Epithelial cell of esophagus (primary cell): Measurements from ENCODE around the gene AGAP6.
A peak's percentile ranks its signal among the peaks of the same experiment; 100 is the strongest.
"Not testable (repeated sequence)": the region's sequence is repeated elsewhere in the genome, so short reads cannot be mapped to it uniquely, and the experiment has no call there.

Experiments used
- DNase-seq: peaks from one replicate; pipeline ENCODE4 v3.0.0; 2010; ENCODE audit warnings: low read depth
- H3K4me3 ChIP-seq: 2 replicates; pipeline ENCODE4 v1.5.1; 2011; ENCODE audit warnings: mild to moderate bottlenecking, low read length, control low read depth

Gene AGAP6

GRCh38 chr10:49988376-49988775 lies at the start of gene AGAP6:
Gene AGAP6 (plus strand): TSS chr10:49988406. CDS start chr10:49988716, 310 bp downstream.
- H3K4me3 ChIP-seq, DNase-seq: not testable (repeated sequence)

GRCh38 chr10:49941447-49942338 lies 46.5 kb upstream of the AGAP6 start, which contains the start of the genes PARG and TIMM23B:
Gene PARG (minus strand): TSS chr10:49942027. CDS start chr10:49941725, 302 bp downstream.
Gene TIMM23B (plus strand): TSS chr10:49942053. CDS start chr10:49942195, 142 bp downstream.
- peak within 1 kb of the TSS; percentile 78 for H3K4me3 ChIP-seq
- peak; percentile 88 for DNase-seq

GRCh38 chr10:49942339-49942705 lies 45.9 kb upstream of the AGAP6 start:
- H3K4me3 ChIP-seq: peak overlapping the region; percentile 78
- DNase-seq: peak; percentile 4

GRCh38 chr10:49943607-49944006 lies 44.6 kb upstream of the AGAP6 start:
- H3K4me3 ChIP-seq, DNase-seq: not testable (repeated sequence)

- H3K4me3 ChIP-seq, DNase-seq: not testable (repeated sequence)
Measured at GRCh38 chr10:49948142-49948541, 40.1 kb upstream of the AGAP6 start.

- H3K4me3 ChIP-seq, DNase-seq: not testable (repeated sequence)
Measured at GRCh38 chr10:49948737-49949136, 39.5 kb upstream of the AGAP6 start.

- not testable (repeated sequence) for H3K4me3 ChIP-seq
Measured at GRCh38 chr10:49952006-49952405, 36.2 kb upstream of the AGAP6 start.

GRCh38 chr10:49953122-49953521 lies 35.1 kb upstream of the AGAP6 start:
- DNase-seq, H3K4me3 ChIP-seq: not testable (repeated sequence)

More at GRCh38 chr10:49952006-49952405, 36.2 kb upstream of the AGAP6 start:
- not testable (repeated sequence) for DNase-seq

GRCh38 chr10:49970331-49970857 lies 17.8 kb upstream of the AGAP6 start:
- H3K4me3 ChIP-seq: not testable (repeated sequence)

GRCh38 chr10:49971466-49971865 lies 16.7 kb upstream of the AGAP6 start:
- not testable (repeated sequence) for H3K4me3 ChIP-seq, DNase-seq

More at GRCh38 chr10:49970331-49970857, 17.8 kb upstream of the AGAP6 start:
- not testable (repeated sequence) for DNase-seq

- not testable (repeated sequence) for H3K4me3 ChIP-seq, DNase-seq
Measured at GRCh38 chr10:49972094-49972493, 16.1 kb upstream of the AGAP6 start.

- not testable (repeated sequence) for H3K4me3 ChIP-seq
Measured at GRCh38 chr10:49977756-49978155, 10.4 kb upstream of the AGAP6 start.

GRCh38 chr10:49987207-49987606 lies 999 bp upstream of the AGAP6 start:
- H3K4me3 ChIP-seq, DNase-seq: not testable (repeated sequence)

More at GRCh38 chr10:49977756-49978155, 10.4 kb upstream of the AGAP6 start:
- not testable (repeated sequence) for DNase-seq

GRCh38 chr10:49995321-49995720 lies 7.1 kb downstream of the AGAP6 start:
- H3K4me3 ChIP-seq, DNase-seq: not testable (repeated sequence)

GRCh38 chr10:50014024-50014423 lies 25.8 kb downstream of the AGAP6 start:
- DNase-seq, H3K4me3 ChIP-seq: not testable (repeated sequence)

- H3K4me3 ChIP-seq, DNase-seq: not testable (repeated sequence)
Measured at GRCh38 chr10:50015596-50016220, 27.5 kb downstream of the AGAP6 start.

- not testable (repeated sequence) for DNase-seq, H3K4me3 ChIP-seq
Measured at GRCh38 chr10:50016926-50017325, 28.7 kb downstream of the AGAP6 start.

- not testable (repeated sequence) for H3K4me3 ChIP-seq, DNase-seq
Measured at GRCh38 chr10:50017646-50018045, 29.4 kb downstream of the AGAP6 start.

- DNase-seq: not testable (repeated sequence)
Measured at GRCh38 chr10:50019279-50019678, 31.1 kb downstream of the AGAP6 start.

More at GRCh38 chr10:50019279-50019678, 31.1 kb downstream of the AGAP6 start:
- H3K4me3 ChIP-seq: not testable (repeated sequence)
